Measurements from ENCODE around the gene ZFP1. TPM values are rescaled to one million over a fixed set of nuclear protein-coding genes. Genes with fewer than 3 reads are reported as not detected.

The ZFP1 gene
- total RNA-seq, 1 experiment from 2014 or later, result 9.7 TPM

DNA sequence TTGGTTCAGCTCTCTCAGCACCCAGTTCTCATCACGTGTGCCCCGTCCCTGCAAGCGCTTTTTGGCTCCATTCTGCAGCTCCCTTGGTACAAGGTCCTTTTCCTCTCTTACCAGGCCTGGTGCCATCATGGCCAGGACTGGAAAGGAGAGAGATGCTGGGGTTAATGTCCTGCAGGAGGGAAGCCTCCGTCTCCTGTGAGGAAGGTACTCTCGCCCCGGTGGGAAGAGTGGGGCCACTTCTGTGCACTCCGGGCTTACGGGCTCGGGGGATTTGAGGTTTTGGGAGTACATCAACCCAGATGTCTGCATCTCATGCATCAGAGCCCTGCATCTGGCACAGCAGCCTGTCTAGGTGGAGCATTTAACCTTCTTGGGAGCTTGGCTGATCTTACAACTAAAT is 48.5 kb downstream of the ZFP1 start (continued):
- TF ChIP-seq, protein P1, sequence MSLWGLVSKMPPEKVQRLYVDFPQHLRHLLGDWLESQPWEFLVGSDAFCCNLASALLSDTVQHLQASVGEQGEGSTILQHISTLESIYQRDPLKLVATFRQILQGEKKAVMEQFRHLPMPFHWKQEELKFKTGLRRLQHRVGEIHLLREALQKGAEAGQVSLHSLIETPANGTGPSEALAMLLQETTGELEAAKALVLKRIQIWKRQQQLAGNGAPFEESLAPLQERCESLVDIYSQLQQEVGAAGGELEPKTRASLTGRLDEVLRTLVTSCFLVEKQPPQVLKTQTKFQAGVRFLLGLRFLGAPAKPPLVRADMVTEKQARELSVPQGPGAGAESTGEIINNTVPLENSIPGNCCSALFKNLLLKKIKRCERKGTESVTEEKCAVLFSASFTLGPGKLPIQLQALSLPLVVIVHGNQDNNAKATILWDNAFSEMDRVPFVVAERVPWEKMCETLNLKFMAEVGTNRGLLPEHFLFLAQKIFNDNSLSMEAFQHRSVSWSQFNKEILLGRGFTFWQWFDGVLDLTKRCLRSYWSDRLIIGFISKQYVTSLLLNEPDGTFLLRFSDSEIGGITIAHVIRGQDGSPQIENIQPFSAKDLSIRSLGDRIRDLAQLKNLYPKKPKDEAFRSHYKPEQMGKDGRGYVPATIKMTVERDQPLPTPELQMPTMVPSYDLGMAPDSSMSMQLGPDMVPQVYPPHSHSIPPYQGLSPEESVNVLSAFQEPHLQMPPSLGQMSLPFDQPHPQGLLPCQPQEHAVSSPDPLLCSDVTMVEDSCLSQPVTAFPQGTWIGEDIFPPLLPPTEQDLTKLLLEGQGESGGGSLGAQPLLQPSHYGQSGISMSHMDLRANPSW (CRISPR knock-in tag; conservative IDR thresholded peaks at IDR 0.05; ENCODE audit: low read depth), result no peak
- no peak for TF ChIP-seq ZNF416 (CRISPR knock-in tag; IDR thresholded peaks at IDR 0.05)
- no peak for TF ChIP-seq ATF1 (CRISPR knock-in tag; IDR thresholded peaks at IDR 0.05)
- TF ChIP-seq, protein P2, sequence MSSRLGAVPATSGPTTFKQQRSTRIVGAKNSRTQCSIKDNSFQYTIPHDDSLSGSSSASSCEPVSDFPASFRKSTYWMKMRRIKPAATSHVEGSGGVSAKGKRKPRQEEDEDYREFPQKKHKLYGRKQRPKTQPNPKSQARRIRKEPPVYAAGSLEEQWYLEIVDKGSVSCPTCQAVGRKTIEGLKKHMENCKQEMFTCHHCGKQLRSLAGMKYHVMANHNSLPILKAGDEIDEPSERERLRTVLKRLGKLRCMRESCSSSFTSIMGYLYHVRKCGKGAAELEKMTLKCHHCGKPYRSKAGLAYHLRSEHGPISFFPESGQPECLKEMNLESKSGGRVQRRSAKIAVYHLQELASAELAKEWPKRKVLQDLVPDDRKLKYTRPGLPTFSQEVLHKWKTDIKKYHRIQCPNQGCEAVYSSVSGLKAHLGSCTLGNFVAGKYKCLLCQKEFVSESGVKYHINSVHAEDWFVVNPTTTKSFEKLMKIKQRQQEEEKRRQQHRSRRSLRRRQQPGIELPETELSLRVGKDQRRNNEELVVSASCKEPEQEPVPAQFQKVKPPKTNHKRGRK (CRISPR knock-in tag; IDR thresholded peaks at IDR 0.05; ENCODE audit: borderline replicate concordance), result no peak
- TF ChIP-seq, protein P3, sequence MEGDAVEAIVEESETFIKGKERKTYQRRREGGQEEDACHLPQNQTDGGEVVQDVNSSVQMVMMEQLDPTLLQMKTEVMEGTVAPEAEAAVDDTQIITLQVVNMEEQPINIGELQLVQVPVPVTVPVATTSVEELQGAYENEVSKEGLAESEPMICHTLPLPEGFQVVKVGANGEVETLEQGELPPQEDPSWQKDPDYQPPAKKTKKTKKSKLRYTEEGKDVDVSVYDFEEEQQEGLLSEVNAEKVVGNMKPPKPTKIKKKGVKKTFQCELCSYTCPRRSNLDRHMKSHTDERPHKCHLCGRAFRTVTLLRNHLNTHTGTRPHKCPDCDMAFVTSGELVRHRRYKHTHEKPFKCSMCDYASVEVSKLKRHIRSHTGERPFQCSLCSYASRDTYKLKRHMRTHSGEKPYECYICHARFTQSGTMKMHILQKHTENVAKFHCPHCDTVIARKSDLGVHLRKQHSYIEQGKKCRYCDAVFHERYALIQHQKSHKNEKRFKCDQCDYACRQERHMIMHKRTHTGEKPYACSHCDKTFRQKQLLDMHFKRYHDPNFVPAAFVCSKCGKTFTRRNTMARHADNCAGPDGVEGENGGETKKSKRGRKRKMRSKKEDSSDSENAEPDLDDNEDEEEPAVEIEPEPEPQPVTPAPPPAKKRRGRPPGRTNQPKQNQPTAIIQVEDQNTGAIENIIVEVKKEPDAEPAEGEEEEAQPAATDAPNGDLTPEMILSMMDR (IDR thresholded peaks at IDR 0.05), result no peak
- TF ChIP-seq NFE2L1 (CRISPR knock-in tag; IDR thresholded peaks at IDR 0.05), result no peak

DNA sequence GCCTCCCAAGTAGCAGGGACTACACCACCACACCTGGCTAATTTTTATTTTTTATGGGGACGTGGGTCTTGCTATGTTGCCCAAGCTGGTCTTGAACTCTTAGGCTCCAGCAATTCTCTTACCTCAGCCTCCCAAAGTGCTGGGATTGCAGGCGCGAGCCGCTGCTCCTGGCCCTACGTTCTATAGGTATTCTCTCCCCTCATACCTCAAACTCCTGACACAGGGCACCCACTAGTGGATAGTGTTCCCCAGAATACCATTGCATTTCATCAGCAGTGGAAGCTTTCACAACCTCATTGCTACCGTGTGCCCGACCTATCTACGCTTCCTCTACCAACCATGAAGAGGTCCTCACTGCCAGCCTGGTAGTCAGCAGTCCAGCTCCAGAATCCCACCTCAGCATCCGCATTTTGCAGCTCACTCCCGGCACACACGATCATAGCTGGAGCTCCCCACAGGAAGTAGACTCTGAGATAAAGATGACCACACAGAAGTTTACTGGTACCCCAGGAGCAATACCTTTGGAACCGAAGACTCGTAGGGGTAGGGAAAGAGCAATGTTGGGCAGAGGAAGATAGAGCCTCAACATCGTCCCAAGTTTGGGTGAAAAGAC is 49.3 kb downstream of the ZFP1 start:
- POLR2A ChIA-PET, result no interaction called here
- no peaks in the 10 kb centered on the region; the same call in 1 of the 2 replicates for H3K27me3 Mint-ChIP-seq (ENCODE audit: low read depth)
- H3K9me3 Mint-ChIP-seq, result no peaks in the 10 kb centered on the region
- H3K4me3 Mint-ChIP-seq, result no peak overlapping the region
- peaks cover 9% of the 10 kb centered on the region for H3K4me1 Mint-ChIP-seq
- CTCF ChIA-PET, result interaction anchor here (0.5 to 4.2 kb wide), 9 partner anchors 9 to 353 kb away, joined by 3 to 47 read pairs (median 5); partner anchors contain the start of gene ZNRF1
- TF ChIP-seq FOXJ3 (CRISPR knock-in tag; IDR thresholded peaks at IDR 0.05; ENCODE audit: borderline replicate concordance), result no peak
- TF ChIP-seq, protein P4, sequence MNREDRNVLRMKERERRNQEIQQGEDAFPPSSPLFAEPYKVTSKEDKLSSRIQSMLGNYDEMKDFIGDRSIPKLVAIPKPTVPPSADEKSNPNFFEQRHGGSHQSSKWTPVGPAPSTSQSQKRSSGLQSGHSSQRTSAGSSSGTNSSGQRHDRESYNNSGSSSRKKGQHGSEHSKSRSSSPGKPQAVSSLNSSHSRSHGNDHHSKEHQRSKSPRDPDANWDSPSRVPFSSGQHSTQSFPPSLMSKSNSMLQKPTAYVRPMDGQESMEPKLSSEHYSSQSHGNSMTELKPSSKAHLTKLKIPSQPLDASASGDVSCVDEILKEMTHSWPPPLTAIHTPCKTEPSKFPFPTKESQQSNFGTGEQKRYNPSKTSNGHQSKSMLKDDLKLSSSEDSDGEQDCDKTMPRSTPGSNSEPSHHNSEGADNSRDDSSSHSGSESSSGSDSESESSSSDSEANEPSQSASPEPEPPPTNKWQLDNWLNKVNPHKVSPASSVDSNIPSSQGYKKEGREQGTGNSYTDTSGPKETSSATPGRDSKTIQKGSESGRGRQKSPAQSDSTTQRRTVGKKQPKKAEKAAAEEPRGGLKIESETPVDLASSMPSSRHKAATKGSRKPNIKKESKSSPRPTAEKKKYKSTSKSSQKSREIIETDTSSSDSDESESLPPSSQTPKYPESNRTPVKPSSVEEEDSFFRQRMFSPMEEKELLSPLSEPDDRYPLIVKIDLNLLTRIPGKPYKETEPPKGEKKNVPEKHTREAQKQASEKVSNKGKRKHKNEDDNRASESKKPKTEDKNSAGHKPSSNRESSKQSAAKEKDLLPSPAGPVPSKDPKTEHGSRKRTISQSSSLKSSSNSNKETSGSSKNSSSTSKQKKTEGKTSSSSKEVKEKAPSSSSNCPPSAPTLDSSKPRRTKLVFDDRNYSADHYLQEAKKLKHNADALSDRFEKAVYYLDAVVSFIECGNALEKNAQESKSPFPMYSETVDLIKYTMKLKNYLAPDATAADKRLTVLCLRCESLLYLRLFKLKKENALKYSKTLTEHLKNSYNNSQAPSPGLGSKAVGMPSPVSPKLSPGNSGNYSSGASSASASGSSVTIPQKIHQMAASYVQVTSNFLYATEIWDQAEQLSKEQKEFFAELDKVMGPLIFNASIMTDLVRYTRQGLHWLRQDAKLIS (CRISPR knock-in tag; IDR thresholded peaks at IDR 0.05; ENCODE audit: borderline replicate concordance), result no peak
- no peak for TF ChIP-seq CREB1 (CRISPR knock-in tag; IDR thresholded peaks at IDR 0.05)
- TF ChIP-seq, protein P5, sequence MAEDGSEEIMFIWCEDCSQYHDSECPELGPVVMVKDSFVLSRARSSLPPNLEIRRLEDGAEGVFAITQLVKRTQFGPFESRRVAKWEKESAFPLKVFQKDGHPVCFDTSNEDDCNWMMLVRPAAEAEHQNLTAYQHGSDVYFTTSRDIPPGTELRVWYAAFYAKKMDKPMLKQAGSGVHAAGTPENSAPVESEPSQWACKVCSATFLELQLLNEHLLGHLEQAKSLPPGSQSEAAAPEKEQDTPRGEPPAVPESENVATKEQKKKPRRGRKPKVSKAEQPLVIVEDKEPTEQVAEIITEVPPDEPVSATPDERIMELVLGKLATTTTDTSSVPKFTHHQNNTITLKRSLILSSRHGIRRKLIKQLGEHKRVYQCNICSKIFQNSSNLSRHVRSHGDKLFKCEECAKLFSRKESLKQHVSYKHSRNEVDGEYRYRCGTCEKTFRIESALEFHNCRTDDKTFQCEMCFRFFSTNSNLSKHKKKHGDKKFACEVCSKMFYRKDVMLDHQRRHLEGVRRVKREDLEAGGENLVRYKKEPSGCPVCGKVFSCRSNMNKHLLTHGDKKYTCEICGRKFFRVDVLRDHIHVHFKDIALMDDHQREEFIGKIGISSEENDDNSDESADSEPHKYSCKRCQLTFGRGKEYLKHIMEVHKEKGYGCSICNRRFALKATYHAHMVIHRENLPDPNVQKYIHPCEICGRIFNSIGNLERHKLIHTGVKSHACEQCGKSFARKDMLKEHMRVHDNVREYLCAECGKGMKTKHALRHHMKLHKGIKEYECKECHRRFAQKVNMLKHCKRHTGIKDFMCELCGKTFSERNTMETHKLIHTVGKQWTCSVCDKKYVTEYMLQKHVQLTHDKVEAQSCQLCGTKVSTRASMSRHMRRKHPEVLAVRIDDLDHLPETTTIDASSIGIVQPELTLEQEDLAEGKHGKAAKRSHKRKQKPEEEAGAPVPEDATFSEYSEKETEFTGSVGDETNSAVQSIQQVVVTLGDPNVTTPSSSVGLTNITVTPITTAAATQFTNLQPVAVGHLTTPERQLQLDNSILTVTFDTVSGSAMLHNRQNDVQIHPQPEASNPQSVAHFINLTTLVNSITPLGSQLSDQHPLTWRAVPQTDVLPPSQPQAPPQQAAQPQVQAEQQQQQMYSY (CRISPR knock-in tag; IDR thresholded peaks at IDR 0.05), result peak; percentile 97
- TF ChIP-seq TP53 (CRISPR knock-in tag; IDR thresholded peaks at IDR 0.05), result no peak
- TF ChIP-seq, protein P6, sequence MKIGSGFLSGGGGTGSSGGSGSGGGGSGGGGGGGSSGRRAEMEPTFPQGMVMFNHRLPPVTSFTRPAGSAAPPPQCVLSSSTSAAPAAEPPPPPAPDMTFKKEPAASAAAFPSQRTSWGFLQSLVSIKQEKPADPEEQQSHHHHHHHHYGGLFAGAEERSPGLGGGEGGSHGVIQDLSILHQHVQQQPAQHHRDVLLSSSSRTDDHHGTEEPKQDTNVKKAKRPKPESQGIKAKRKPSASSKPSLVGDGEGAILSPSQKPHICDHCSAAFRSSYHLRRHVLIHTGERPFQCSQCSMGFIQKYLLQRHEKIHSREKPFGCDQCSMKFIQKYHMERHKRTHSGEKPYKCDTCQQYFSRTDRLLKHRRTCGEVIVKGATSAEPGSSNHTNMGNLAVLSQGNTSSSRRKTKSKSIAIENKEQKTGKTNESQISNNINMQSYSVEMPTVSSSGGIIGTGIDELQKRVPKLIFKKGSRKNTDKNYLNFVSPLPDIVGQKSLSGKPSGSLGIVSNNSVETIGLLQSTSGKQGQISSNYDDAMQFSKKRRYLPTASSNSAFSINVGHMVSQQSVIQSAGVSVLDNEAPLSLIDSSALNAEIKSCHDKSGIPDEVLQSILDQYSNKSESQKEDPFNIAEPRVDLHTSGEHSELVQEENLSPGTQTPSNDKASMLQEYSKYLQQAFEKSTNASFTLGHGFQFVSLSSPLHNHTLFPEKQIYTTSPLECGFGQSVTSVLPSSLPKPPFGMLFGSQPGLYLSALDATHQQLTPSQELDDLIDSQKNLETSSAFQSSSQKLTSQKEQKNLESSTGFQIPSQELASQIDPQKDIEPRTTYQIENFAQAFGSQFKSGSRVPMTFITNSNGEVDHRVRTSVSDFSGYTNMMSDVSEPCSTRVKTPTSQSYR (CRISPR knock-in tag; IDR thresholded peaks at IDR 0.05), result no peak
- ATAC-seq (peak; percentile 27), DNase-seq (ENCODE audit: low spot score) (no peak)
- no peaks in the 10 kb centered on the region for H3K36me3 Mint-ChIP-seq
- H3K27ac Mint-ChIP-seq, result no peak overlapping the region
